HUES6 (cell line): ENCODE results near the gene ZFYVE26.
"Not testable (repeated sequence)": the region's sequence is repeated elsewhere in the genome, so short reads cannot be mapped to it uniquely, and the experiment has no call there.

ENCODE experiments used
- H3K27ac ChIP-seq: 2 replicates; pipeline ENCODE4 v1.7.0; 2013; ENCODE audit warnings: low read depth, mild to moderate bottlenecking, low read length, inconsistent platforms
- H3K27me3 ChIP-seq: 2 replicates; pipeline ENCODE4 v1.6.1; 2013; ENCODE audit warnings: low read length; ENCODE audit not compliant: control insufficient read depth, insufficient read depth
- H3K36me3 ChIP-seq: 2 replicates; pipeline ENCODE4 v1.6.1; 2013; ENCODE audit warnings: low read length; ENCODE audit not compliant: control insufficient read depth, insufficient read depth
- H3K4me1 ChIP-seq: 2 replicates; pipeline ENCODE4 v1.6.1; 2013; ENCODE audit warnings: low read length; ENCODE audit not compliant: control insufficient read depth, insufficient read depth
- H3K4me3 ChIP-seq: 2 replicates; pipeline ENCODE4 v1.5.1; 2013; ENCODE audit warnings: low read depth, low read length
- H3K9ac ChIP-seq: one replicate; pipeline ENCODE4 v1.6.1; 2013; ENCODE audit warnings: mild to moderate bottlenecking, low read length
- H3K9me3 ChIP-seq: 2 replicates; pipeline ENCODE4 v1.6.1; 2013; ENCODE audit warnings: low read depth, low read length; ENCODE audit not compliant: control insufficient read depth, insufficient read depth

ZFYVE26 gene

GRCh38 chr14:67704484-67705089 is 111.8 kb downstream of the ZFYVE26 start:
- H3K4me1 ChIP-seq, result no peaks in the 10 kb centered on the region
- peaks cover 7% of the 10 kb centered on the region for H3K9me3 ChIP-seq
- H3K4me3 ChIP-seq, result no peak overlapping the region
- no peaks in the 10 kb centered on the region for H3K36me3 ChIP-seq
- H3K27ac ChIP-seq, result no peak overlapping the region
- H3K9ac ChIP-seq, result no peak overlapping the region
- no peaks in the 10 kb centered on the region for H3K27me3 ChIP-seq

- Histone ChIP-seq H3K4me3 (no peak overlapping the region), H3K36me3 (no peaks in the 10 kb centered on the region), H3K27ac (no peak overlapping the region), H3K9me3 (peaks cover 4% of the 10 kb centered on the region; the same call in 1 of the 2 replicates), H3K27me3 (no peaks in the 10 kb centered on the region), H3K4me1 (no peaks in the 10 kb centered on the region), H3K9ac (no peak overlapping the region)
These were observed 112.4 kb downstream of the ZFYVE26 start for GRCh38 chr14:67703997-67704396.

DNA sequence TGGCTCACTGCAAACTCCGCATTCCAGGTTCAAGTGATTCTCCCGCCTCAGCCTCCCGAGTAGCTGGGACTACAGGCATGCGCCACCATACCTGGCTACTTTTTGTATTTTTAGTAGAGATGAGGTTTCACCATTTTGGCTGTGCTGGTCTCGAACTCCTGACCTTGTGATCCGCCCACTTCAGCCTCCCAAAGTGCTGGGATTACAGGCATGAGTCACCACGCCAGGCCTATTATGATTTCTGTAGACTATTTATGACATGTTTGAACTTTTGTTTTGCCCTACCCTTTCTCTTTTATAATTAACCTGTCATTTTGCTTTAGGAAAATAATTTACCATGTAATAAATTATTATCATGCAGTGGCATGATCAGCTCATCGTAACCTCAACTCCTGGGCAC is 114.9 kb downstream of the ZFYVE26 start, which contains the start of gene RDH12:
TSS of gene RDH12 (plus strand) at position 395 of the 400 bp plus-strand sequence. CDS start 20,757 bp downstream, outside the sequence.
- not testable (repeated sequence) for H3K27me3 ChIP-seq, H3K4me1 ChIP-seq, H3K9ac ChIP-seq, H3K9me3 ChIP-seq, H3K36me3 ChIP-seq, H3K4me3 ChIP-seq, H3K27ac ChIP-seq

DNA sequence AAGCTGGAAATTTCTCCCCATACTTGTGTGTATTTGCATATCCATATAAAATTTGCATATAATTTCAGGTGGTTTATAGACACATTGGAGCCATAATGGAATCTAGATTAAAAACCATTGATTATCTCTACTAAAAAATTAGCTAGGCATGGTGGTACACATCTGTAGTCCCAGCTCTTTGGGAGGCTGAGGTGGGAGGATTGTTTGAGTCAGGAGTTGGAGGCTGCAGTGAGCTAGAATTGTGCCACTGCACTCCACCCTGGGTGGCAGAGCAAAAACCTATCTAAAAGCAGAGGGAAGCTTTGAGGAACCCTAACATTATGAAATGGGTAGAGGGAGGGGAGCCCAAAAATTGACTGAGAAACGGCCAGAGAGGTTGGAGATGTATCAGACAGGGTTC is 118.2 kb downstream of the ZFYVE26 start:
- Histone ChIP-seq H3K4me1 (no peaks in the 10 kb centered on the region), H3K9me3 (no peaks in the 10 kb centered on the region)

DNA sequence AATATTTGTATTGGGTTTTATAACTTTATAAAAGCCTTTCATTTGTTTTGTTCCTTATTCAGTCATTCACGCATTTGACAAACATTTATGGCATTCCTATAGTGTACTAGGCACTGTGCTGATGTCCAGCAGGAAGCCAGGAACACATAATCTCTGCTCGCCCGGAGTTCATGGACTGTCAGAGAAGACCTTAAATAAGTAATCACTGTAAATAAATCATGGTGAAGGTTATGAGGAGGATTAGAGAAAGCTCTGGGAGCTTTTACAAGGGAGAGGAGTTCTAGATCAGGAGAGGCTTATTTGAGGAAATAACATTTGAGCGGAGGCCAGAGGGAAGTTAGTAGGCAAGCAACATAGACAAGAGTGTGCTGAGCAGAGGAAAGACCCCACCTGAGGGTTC is 119.4 kb downstream of the ZFYVE26 start:
- peaks cover 15% of the 10 kb centered on the region for H3K36me3 ChIP-seq
- no peak overlapping the region for H3K4me3 ChIP-seq
- H3K27ac ChIP-seq, result no peak overlapping the region
- no peaks in the 10 kb centered on the region for H3K4me1 ChIP-seq
- no peaks in the 10 kb centered on the region for H3K9me3 ChIP-seq
- no peak overlapping the region for H3K9ac ChIP-seq
- no peaks in the 10 kb centered on the region; the same call in 1 of the 2 replicates for H3K27me3 ChIP-seq

More for the DNA sequence above, 118.2 kb downstream of the ZFYVE26 start:
- Histone ChIP-seq H3K27ac (no peak overlapping the region), H3K27me3 (no peaks in the 10 kb centered on the region; the same call in 1 of the 2 replicates), H3K36me3 (peaks cover 4% of the 10 kb centered on the region), H3K4me3 (no peak overlapping the region), H3K9ac (no peak overlapping the region)
